ENCODE measurements around the gene ARHGAP40. TPM values are rescaled to one million over a fixed set of nuclear protein-coding genes. Genes with fewer than 3 reads are reported as not detected.

ARHGAP40 gene
- total RNA-seq, 1 donor from 2014 or later: not detected

DNA sequence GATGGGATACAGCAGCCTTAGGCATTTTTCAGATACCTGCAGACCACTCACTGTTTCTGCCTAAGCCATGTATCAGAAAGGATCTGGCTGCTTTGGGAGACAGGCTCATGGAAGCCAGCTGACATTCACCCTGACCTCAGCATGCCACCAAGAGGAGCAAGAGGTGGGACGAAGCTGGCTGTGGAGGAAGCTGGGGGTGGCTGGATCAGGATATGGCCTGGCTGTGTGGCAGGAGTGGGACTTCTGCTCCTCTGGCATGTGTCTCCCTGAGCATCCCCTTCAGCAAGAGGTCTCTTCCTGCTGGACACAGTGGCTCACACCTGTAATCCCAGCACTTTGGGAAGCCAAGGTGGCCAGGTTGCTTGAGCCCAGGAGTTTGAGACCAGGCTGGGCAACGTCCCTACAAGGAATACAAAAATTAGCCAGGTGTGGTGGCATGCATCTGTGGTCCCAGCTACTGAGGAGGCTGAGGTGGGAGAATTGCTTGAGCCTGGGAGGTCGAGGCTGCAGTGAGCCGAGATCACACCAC lies 19.7 kb upstream of the ARHGAP40 start:
- DNase-seq (ENCODE audit: extremely low spot score, unreplicated experiment): no peak
- H3K4me1 Mint-ChIP-seq (ENCODE audit: unreplicated experiment): no peaks in the 10 kb centered on the region
- H3K27ac Mint-ChIP-seq (ENCODE audit: unreplicated experiment): no peak overlapping the region
- no peak overlapping the region for H3K4me3 Mint-ChIP-seq (ENCODE audit: unreplicated experiment)
- peaks cover 7% of the 10 kb centered on the region for H3K36me3 Mint-ChIP-seq (ENCODE audit: unreplicated experiment)
- TF ChIP-seq, protein P1, sequence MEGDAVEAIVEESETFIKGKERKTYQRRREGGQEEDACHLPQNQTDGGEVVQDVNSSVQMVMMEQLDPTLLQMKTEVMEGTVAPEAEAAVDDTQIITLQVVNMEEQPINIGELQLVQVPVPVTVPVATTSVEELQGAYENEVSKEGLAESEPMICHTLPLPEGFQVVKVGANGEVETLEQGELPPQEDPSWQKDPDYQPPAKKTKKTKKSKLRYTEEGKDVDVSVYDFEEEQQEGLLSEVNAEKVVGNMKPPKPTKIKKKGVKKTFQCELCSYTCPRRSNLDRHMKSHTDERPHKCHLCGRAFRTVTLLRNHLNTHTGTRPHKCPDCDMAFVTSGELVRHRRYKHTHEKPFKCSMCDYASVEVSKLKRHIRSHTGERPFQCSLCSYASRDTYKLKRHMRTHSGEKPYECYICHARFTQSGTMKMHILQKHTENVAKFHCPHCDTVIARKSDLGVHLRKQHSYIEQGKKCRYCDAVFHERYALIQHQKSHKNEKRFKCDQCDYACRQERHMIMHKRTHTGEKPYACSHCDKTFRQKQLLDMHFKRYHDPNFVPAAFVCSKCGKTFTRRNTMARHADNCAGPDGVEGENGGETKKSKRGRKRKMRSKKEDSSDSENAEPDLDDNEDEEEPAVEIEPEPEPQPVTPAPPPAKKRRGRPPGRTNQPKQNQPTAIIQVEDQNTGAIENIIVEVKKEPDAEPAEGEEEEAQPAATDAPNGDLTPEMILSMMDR (IDR thresholded peaks at IDR 0.05): no peak
- no peaks in the 10 kb centered on the region for H3K9me3 Mint-ChIP-seq (ENCODE audit: unreplicated experiment)
- H3K27me3 Mint-ChIP-seq (ENCODE audit: unreplicated experiment): peaks cover 5% of the 10 kb centered on the region

DNA sequence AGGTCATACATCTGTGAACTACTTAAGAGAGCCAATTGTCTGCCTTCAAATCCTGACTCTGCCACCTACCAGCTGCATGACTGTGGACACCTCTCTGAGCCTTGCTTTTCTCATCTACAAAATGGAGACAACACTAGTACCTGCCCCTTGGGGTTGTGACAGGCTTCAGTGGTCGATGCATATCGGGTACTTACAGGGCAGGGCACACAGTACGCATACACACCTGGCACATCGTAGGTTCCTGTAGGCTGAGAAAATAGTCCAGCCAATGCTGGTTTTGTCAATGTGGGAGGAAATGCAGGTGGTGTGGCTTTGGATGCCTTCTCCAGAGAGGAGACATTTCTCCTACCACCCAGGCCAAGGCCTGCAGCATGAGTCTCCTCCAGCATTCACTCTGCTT lies 18.3 kb upstream of the ARHGAP40 start:
- H3K27me3 Mint-ChIP-seq (ENCODE audit: unreplicated experiment): peaks cover 8% of the 10 kb centered on the region
- H3K36me3 Mint-ChIP-seq (ENCODE audit: unreplicated experiment): no peaks in the 10 kb centered on the region
- no peak overlapping the region for H3K4me3 Mint-ChIP-seq (ENCODE audit: unreplicated experiment)
- H3K9me3 Mint-ChIP-seq (ENCODE audit: unreplicated experiment): no peaks in the 10 kb centered on the region
- H3K27ac Mint-ChIP-seq (ENCODE audit: unreplicated experiment): no peak overlapping the region
- no peak for DNase-seq (ENCODE audit: extremely low spot score, unreplicated experiment)
- H3K4me1 Mint-ChIP-seq (ENCODE audit: unreplicated experiment): no peaks in the 10 kb centered on the region
- TF ChIP-seq, protein P1 (IDR thresholded peaks at IDR 0.05): no peak

DNA sequence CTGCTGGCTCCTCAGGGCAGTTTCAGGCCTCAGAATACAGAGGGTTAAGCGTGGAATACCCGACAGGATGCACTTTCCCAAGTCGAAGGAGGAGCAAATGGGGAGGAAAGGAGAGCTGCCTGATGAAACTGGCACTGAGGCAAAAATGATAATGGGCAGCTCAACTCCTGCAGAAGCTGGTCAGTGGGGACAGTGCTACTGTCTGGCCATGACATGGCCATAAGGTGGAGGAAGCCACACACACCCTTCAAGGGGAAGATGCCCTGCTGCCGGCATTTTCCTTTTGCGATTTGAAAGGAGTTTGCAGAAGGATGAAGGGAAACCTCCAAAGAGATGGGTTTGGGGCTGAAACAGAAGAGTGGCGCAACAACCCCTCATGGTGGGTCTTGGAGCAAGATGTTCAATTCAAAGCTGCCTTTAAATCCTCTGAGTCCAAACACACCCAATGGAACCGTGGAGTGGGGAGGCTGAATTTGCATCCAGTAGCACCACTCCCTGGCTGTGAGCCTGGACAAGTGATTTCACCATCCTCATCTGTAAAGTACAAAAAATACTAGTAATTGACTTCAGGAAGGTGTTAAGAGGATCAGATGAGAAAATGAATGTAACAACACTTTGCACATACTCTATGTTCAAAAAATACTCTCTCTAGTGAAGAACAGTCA lies 17.4 kb upstream of the ARHGAP40 start:
- Mint-ChIP-seq H3K27me3 (ENCODE audit: unreplicated experiment) (peaks cover 8% of the 10 kb centered on the region), H3K36me3 (ENCODE audit: unreplicated experiment) (no peaks in the 10 kb centered on the region), H3K4me3 (ENCODE audit: unreplicated experiment) (no peak overlapping the region), H3K9me3 (ENCODE audit: unreplicated experiment) (no peaks in the 10 kb centered on the region), H3K4me1 (ENCODE audit: unreplicated experiment) (no peaks in the 10 kb centered on the region), H3K27ac (ENCODE audit: unreplicated experiment) (no peak overlapping the region)
- TF ChIP-seq, protein P1 (IDR thresholded peaks at IDR 0.05): no peak
- DNase-seq (ENCODE audit: extremely low spot score, unreplicated experiment): no peak

DNA sequence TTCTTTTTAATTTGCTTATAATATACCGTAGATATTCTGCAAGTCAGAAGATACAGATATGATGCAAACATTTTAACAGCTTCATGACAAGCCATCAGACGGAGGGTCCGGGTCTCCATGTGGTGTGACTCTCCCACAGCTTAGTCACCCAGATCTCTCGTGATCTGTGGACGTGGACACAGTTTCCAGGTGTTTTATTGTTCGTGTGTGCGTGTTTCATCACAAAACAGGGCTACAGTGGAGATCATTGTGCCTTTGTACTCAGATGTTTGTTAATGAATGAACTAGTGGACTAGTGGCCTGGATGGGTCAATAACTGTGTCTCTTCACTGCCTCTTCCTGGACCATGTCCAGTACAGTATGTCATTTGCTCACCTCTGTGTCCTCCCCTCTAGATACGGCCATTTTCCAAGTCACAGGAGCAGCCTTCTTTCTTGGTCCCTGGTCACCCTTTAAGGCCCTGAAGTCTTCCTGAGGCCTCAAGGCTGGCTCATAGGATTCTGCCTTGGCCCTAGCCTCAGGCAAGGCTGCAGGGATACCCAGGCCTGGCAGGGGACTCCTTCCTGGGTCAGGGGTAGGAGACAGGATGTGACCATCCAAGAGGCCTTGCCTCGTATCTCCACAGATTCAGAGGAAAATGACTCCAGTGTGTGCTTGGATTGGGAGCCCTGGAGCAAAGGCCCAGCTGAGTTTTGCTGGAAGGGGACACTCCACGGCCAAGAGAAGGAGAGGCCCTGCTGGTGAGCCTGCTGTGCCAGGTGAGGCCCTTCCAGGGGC lies 16.0 kb upstream of the ARHGAP40 start:
- Mint-ChIP-seq H3K4me3 (ENCODE audit: unreplicated experiment) (no peak overlapping the region), H3K27me3 (ENCODE audit: unreplicated experiment) (peaks cover 8% of the 10 kb centered on the region), H3K4me1 (ENCODE audit: unreplicated experiment) (no peaks in the 10 kb centered on the region), H3K9me3 (ENCODE audit: unreplicated experiment) (no peaks in the 10 kb centered on the region), H3K36me3 (ENCODE audit: unreplicated experiment) (no peaks in the 10 kb centered on the region), H3K27ac (ENCODE audit: unreplicated experiment) (no peak overlapping the region)
- TF ChIP-seq, protein P1 (IDR thresholded peaks at IDR 0.05): no peak
- no peak for DNase-seq (ENCODE audit: extremely low spot score, unreplicated experiment)

DNA sequence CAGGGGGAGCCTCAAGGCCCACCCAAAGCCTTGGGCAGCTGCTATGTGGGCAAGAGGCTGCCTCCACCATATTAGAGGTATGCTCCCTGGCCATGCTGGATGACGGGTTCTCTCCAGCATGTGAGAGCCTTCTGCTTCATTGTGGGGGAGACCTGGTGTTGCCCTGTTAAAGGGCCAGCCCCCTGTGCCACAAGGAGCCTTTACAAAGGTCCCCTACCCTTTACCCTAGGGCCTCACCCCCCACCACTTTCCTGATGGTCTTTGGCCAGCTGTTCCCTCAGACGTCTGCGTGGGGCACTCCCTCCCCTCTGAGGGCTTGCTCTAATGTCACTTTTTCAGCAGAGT lies 15.5 kb upstream of the ARHGAP40 start:
- TF ChIP-seq, protein P1 (IDR thresholded peaks at IDR 0.05): no peak
- Mint-ChIP-seq H3K9me3 (ENCODE audit: unreplicated experiment) (no peaks in the 10 kb centered on the region), H3K27ac (ENCODE audit: unreplicated experiment) (no peak overlapping the region), H3K4me3 (ENCODE audit: unreplicated experiment) (no peak overlapping the region), H3K4me1 (ENCODE audit: unreplicated experiment) (no peaks in the 10 kb centered on the region), H3K27me3 (ENCODE audit: unreplicated experiment) (peaks cover 8% of the 10 kb centered on the region), H3K36me3 (ENCODE audit: unreplicated experiment) (no peaks in the 10 kb centered on the region)
- DNase-seq (ENCODE audit: extremely low spot score, unreplicated experiment): no peak

All from osteocyte (in vitro differentiated cells).